Sigmoid colon (tissue), 7 donors: ENCODE measurements around the gene HTR2A. TPM values are rescaled to one million over a fixed set of nuclear protein-coding genes. Genes with fewer than 3 reads are reported as not detected.
"Not testable (repeated sequence)": the region's sequence is repeated elsewhere in the genome, so short reads cannot be mapped to it uniquely, and the experiment has no call there.

Experiments used
- DNase-seq: peaks from one replicate; pipeline ENCODE4 v3.0.0-alpha.2; 2019
- H3K27ac ChIP-seq, 4 donors: fragments of 200-600 bp; sonication (generic); one replicate each; pipeline ENCODE4 v1.5.1; 2016 to 2019; ENCODE audit warnings: mild to moderate bottlenecking in 1 of 4
- H3K27me3 ChIP-seq, 3 donors: fragments of 200-600 bp; sonication (generic); one replicate each; pipeline ENCODE4 v1.5.1; 2019; ENCODE audit warnings: mild to moderate bottlenecking in 1 of 3
- H3K36me3 ChIP-seq, 4 donors: fragments of 200-600 bp; sonication (generic); one replicate each; pipeline ENCODE4 v1.5.1; 2016 to 2019
- H3K4me1 ChIP-seq, 4 donors: fragments of 200-600 bp; sonication (generic); one replicate each; pipeline ENCODE4 v1.5.1; 2017 to 2019
- H3K4me3 ChIP-seq, 4 donors: fragments of 200-600 bp; sonication (generic); one replicate each; pipeline ENCODE4 v1.5.1; 2017 to 2019; ENCODE audit warnings: mild to moderate bottlenecking in 2 of 4, moderate library complexity in 1 of 4
- H3K9me3 ChIP-seq, 4 donors: fragments of 200-600 bp in 3 of 4; sonication (generic) in 3 of 4; one replicate each; pipeline versions ENCODE4 v1.5.1 to v1.6.1; 2013 to 2019
- CTCF ChIP-seq, 4 experiments: fragments of 450-650 bp in 3 of 4; fragments of 200-600 bp in 1 of 4; IDR thresholded peaks; one replicate each; pipeline ENCODE4 v1.5.1; 2016 to 2019; ENCODE audit warnings: antibody characterized with exemption in 4 of 4, mild to moderate bottlenecking in 3 of 4, moderate library complexity in 2 of 4
- EP300 ChIP-seq, 4 donors: sonication (generic); formaldehyde crosslinking; IDR thresholded peaks; one replicate each; pipeline ENCODE4 v1.6.1; 2017; ENCODE audit warnings: antibody characterized with exemption in 4 of 4
- POLR2A ChIP-seq, 2 donors: fragments of 450-650 bp; IDR thresholded peaks; one replicate each; pipeline ENCODE4 v1.6.1; 2016; ENCODE audit warnings: antibody characterized with exemption in 2 of 2, mild to moderate bottlenecking in 2 of 2, moderate library complexity in 2 of 2
- POLR2AphosphoS5 ChIP-seq, 4 donors: sonication (generic); formaldehyde crosslinking; IDR thresholded peaks; one replicate each; pipeline ENCODE4 v1.6.1; 2017; ENCODE audit warnings: antibody characterized with exemption in 4 of 4
- WGBS, 2 donors: extraction: QIAGEN DNeasy Blood & Tissue Kit; methylation state at CpG; one replicate each; pipeline ENCODE4 v1.1.7; 2013; 5-methylcytosine and 5-hydroxymethylcytosine counted together
- intact Hi-C: fragments of 100-400 bp; cut with DNase I; formaldehyde crosslinking; loops from one replicate; pipeline ENCODE4 v1.15.1; 2023
- polyA plus RNA-seq, 3 donors: library from polyadenylated mRNA; stranded (reverse); fragments of 200-250 nt; gene quantifications; one replicate each; pipeline ENCODE4 v1.2.3, GENCODE V29; 2013
- total RNA-seq, 4 donors: library from RNA; depleted of rRNA; stranded (reverse); fragments of >200 nt; gene quantifications; one replicate each; pipeline ENCODE4 v1.1.0, GENCODE V29; 2016
- donor health status: healthy with polysubstance abuse.
- donor health status: Bipolar disorder and iron deficiency.
- donor health status: healthy.

Gene HTR2A
- total and polyA plus RNA-seq, 7 donors, result 0.52 to 2.2 (median 0.82) TPM; not detected in 2

GRCh38 chr13:46816371-46816770 lies 80.5 kb downstream of the HTR2A start:
- Histone ChIP-seq H3K9me3 (peaks cover 0 to 5% (median under 1%) of the 10 kb centered on the region in 4 donors), H3K27ac (no peak overlapping the region), H3K4me1 (no peaks in the 10 kb centered on the region), H3K36me3 (no peaks in the 10 kb centered on the region), H3K27me3 (no peaks in the 10 kb centered on the region), H3K4me3 (no peak overlapping the region)
- intact Hi-C loops, result no loop called here
- whole genome bisulfite sequencing, 2 donors, result 88 to 90% methylated on average over 1 of the region's 1 CpG
- no peak for TF ChIP-seq CTCF (IDR thresholded peaks at IDR 0.05)
- no peak for TF ChIP-seq EP300 (IDR thresholded peaks at IDR 0.05)
- TF ChIP-seq POLR2AphosphoS5 (IDR thresholded peaks at IDR 0.05), result no peak
- TF ChIP-seq POLR2A (IDR thresholded peaks at IDR 0.05), result no peak
- no peak for DNase-seq

DNA sequence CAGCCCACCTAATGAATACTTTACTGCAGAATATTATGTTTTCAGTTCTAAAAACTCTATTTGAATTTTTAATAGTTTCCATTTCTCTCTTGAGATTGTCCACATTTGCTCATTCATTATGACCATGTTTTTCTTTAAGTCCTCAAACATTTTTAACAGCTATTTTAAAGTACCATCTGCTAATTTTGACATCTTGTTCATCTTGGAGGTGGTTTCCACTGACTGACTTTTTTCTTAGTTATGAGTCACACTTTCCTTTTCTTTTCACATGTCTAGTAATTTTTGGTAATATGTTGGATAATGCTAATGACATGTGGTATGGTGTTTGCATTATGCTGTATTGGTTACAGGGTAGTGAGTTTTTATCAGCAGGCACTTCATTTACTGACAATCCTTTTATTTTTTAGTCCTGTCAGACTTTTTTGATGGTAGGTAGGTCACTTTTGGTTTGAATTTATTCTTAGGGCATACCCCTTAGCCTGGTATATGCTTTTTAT lies 84.5 kb downstream of the HTR2A start:
- peaks cover 0 to 5% (median under 1%) of the 10 kb centered on the region in 4 donors for H3K9me3 ChIP-seq
- H3K27ac ChIP-seq, result no peak overlapping the region
- no peaks in the 10 kb centered on the region for H3K27me3 ChIP-seq
- no peak overlapping the region for H3K4me3 ChIP-seq
- H3K4me1 ChIP-seq, result no peaks in the 10 kb centered on the region
- intact Hi-C loops, result no loop called here
- DNase-seq, result no peak
- TF ChIP-seq POLR2A (IDR thresholded peaks at IDR 0.05) (no peak), EP300 (IDR thresholded peaks at IDR 0.05) (no peak), CTCF (IDR thresholded peaks at IDR 0.05) (no peak), POLR2AphosphoS5 (IDR thresholded peaks at IDR 0.05) (no peak)
- H3K36me3 ChIP-seq, result no peaks in the 10 kb centered on the region

DNA sequence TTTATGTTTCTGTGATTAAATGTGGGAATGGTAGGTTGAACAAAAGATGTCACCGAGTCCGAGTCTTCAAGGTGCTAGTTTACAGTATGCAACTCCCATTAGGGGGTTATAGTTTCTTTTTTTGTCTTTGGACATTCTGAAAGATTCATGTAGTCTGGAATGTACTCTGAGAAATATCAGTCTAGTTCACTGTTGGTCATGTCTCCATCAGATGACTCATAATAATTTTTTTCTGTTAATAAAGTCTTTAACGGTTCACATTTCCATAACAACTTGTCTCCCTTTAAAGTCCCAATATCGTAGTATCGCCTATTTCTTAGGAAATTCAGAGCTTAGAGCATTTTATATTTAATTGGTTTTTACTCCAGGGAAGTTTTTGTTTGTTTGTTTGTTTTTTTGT lies 86.4 kb downstream of the HTR2A start:
- WGBS, 2 donors, result 95 to 96% methylated on average over 5 of the region's 5 CpGs
- Histone ChIP-seq H3K4me1 (no peaks in the 10 kb centered on the region), H3K4me3 (no peak overlapping the region), H3K36me3 (no peaks in the 10 kb centered on the region), H3K27ac (no peak overlapping the region), H3K9me3 (peaks cover 0 to 5% (median under 1%) of the 10 kb centered on the region in 4 donors), H3K27me3 (no peaks in the 10 kb centered on the region)
- intact Hi-C loops, result no loop called here
- no peak for DNase-seq
- TF ChIP-seq POLR2AphosphoS5 (IDR thresholded peaks at IDR 0.05), result no peak
- no peak for TF ChIP-seq EP300 (IDR thresholded peaks at IDR 0.05)
- no peak for TF ChIP-seq CTCF (IDR thresholded peaks at IDR 0.05)
- no peak for TF ChIP-seq POLR2A (IDR thresholded peaks at IDR 0.05)

- H3K4me3 ChIP-seq, H3K27ac ChIP-seq, intact Hi-C loops, H3K4me1 ChIP-seq, H3K27me3 ChIP-seq, DNase-seq, H3K36me3 ChIP-seq, H3K9me3 ChIP-seq: not testable (repeated sequence)
- WGBS, 2 donors, result 81 to 91% methylated on average over 1 of the region's 1 CpG
Measured at GRCh38 chr13:46804921-46805320, 91.9 kb downstream of the HTR2A start.

DNA sequence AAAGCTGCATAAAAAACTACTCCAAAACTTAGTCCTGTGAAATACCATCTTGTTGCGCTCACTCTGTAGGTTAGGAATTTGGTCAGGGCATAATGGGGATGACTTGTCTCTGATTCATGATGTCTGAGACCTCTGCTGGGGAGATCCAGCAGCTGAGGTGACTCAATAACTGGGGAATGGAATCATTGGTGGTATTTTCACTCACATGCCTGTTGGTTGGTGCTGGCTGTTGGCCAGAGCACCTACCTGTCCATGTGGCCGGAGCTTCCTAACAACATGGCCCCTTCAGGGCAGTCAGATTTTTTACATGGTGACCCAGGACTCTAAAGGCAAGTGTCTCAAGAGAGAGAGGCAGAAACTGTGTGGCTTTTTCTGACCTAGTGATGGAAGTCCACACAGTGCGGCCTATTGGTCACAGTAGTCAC lies 92.5 kb downstream of the HTR2A start:
- Histone ChIP-seq H3K4me3 (no peak overlapping the region), H3K27ac (no peak overlapping the region), H3K27me3 (no peaks in the 10 kb centered on the region), H3K4me1 (no peaks in the 10 kb centered on the region), H3K36me3 (no peaks in the 10 kb centered on the region), H3K9me3 (no peaks in the 10 kb centered on the region)
- intact Hi-C loops, result no loop called here
- no peak for DNase-seq
- no peak for TF ChIP-seq POLR2A (IDR thresholded peaks at IDR 0.05)
- no peak for TF ChIP-seq POLR2AphosphoS5 (IDR thresholded peaks at IDR 0.05)
- no peak for TF ChIP-seq EP300 (IDR thresholded peaks at IDR 0.05)
- no peak for TF ChIP-seq CTCF (IDR thresholded peaks at IDR 0.05)
- WGBS, 2 donors, result 94 to 96% methylated on average over 3 of the region's 3 CpGs
